GM12878 (cell line): Measurements from ENCODE around the gene SP8. TPM values are rescaled to one million over a fixed set of nuclear protein-coding genes. Genes with fewer than 3 reads are reported as not detected.
A peak's percentile ranks its signal among the peaks of the same experiment; 100 is the strongest.

Source experiments
- ATAC-seq: fragments of 200-7000 bp; cut with Tn5 transposase; 3 replicates; pipeline ENCODE4 v1.9.1; 2020; ENCODE audit warnings: mild to moderate bottlenecking, moderate library complexity
- BruUV-seq: library from RNA; stranded (reverse); fragments of 400-500 nt; replicated peaks from 2 replicates; lab custom pipeline; 2021; lab: Mats Ljungman, UMichigan
- CTCF ChIA-PET: fragments of 300-600 bp; sonication (Branson Sonifier 250); formaldehyde crosslinking; extraction: SDS; loops from one replicate; lab custom pipeline; 2021; ENCODE audit warnings: inconsistent platforms; lab: Yijun Ruan, JAX
- POLR2A ChIA-PET: fragments of 350-600 bp; formaldehyde crosslinking; extraction: SDS; loops from one replicate; lab custom pipeline; 2021; ENCODE audit warnings: inconsistent platforms; lab: Charles Lee
- RAD21 ChIA-PET: fragments of 300-600 bp; sonication (Branson Sonifier 250); formaldehyde crosslinking; loops from one replicate; lab custom pipeline; 2023; ENCODE audit warnings: antibody characterized with exemption; ENCODE audit not compliant: unreplicated experiment; lab: Charles Lee
- SMC1A ChIA-PET: fragments of 300-600 bp; sonication (Branson Sonifier 250); formaldehyde crosslinking; loops from one replicate; lab custom pipeline; 2023; ENCODE audit not compliant: unreplicated experiment, uncharacterized antibody; lab: Charles Lee
- DNase-seq: peaks from one replicate; pipeline ENCODE4 v3.0.0-alpha.2; 2011; ENCODE audit warnings: low read depth, low spot score
- FAIRE-seq: peaks from 3 replicates; lab custom pipeline; 2011; peaks lifted over from hg19 to GRCh38; lab: Jason Lieb, UNC
- H2AFZ ChIP-seq: 2 replicates; pipeline ENCODE4 v1.6.0; 2011; ENCODE audit warnings: low read depth, low read length, control low read depth; ENCODE audit not compliant: control insufficient read depth
- H3K27ac ChIP-seq: 2 replicates; pipeline ENCODE4 v1.5.1; 2011; ENCODE audit warnings: control low read depth; ENCODE audit not compliant: control insufficient read depth, insufficient read depth
- H3K27me3 ChIP-seq, 2 experiments: replicated peaks in 1 of 2; 2 replicates each; pipeline versions ENCODE4 v1.6.0 to v1.6.1; 2011; ENCODE audit warnings: low read length in 1 of 2; ENCODE audit not compliant: control insufficient read depth in 2 of 2, insufficient read depth in 2 of 2
- H3K36me3 ChIP-seq, 2 experiments: 2 replicates each; pipeline ENCODE4 v1.5.1; 2011; ENCODE audit warnings: low read length in 1 of 2; ENCODE audit not compliant: control insufficient read depth in 2 of 2, insufficient read depth in 2 of 2
- H3K4me1 ChIP-seq: 2 replicates; pipeline ENCODE4 v1.6.1; 2011; ENCODE audit warnings: mild to moderate bottlenecking, low read length, moderate library complexity, mixed read lengths; ENCODE audit not compliant: control insufficient read depth, insufficient read depth
- H3K4me2 ChIP-seq: 2 replicates; pipeline ENCODE4 v1.6.0; 2011; ENCODE audit warnings: control low read depth; ENCODE audit not compliant: control insufficient read depth, insufficient read depth
- H3K4me3 ChIP-seq: fragments of 200-600 bp; sonication (generic); 2 replicates; pipeline ENCODE4 v1.5.1; 2016
- H3K79me2 ChIP-seq: 2 replicates; pipeline ENCODE4 v1.6.0; 2011; ENCODE audit warnings: low read length; ENCODE audit not compliant: control insufficient read depth, insufficient read depth
- H3K9ac ChIP-seq: 2 replicates; pipeline ENCODE4 v1.8.0; 2011; ENCODE audit warnings: low read length, control low read depth, mixed read lengths; ENCODE audit not compliant: control insufficient read depth, insufficient read depth
- H3K9me3 ChIP-seq: replicated peaks from 3 replicates; pipeline ENCODE4 v1.5.1; 2011; ENCODE audit warnings: mild to moderate bottlenecking, low read length; ENCODE audit not compliant: control insufficient read depth, insufficient read depth
- H4K20me1 ChIP-seq: 2 replicates; pipeline ENCODE4 v1.6.0; 2011; ENCODE audit not compliant: control insufficient read depth, insufficient read depth
- CREM ChIP-seq: IDR thresholded peaks from 2 replicates; pipeline ENCODE4 v1.6.1; 2014; ENCODE audit warnings: antibody characterized with exemption, low read depth
- IKZF1 ChIP-seq: fragments of 450-650 bp; conservative IDR thresholded peaks from 2 replicates; pipeline ENCODE4 v1.6.1; 2017; ENCODE audit warnings: antibody characterized with exemption, mild to moderate bottlenecking
- IRF5 ChIP-seq: fragments of 450-650 bp; IDR thresholded peaks from 2 replicates; pipeline ENCODE4 v1.6.1; 2017; ENCODE audit warnings: borderline replicate concordance
- ZBTB40 ChIP-seq: fragments of 450-650 bp; IDR thresholded peaks from 2 replicates; pipeline ENCODE4 v1.6.1; 2016; ENCODE audit warnings: mild to moderate bottlenecking, moderate library complexity, borderline replicate concordance
- WGBS: methylation state at CpG from one replicate; pipeline ENCODE4 v1.1.6; 2016; ENCODE audit warnings: low lambda C conversion rate; ENCODE audit not compliant: insufficient replicate concordance, insufficient coverage; ENCODE audit errors: missing lambda C conversion rate; 5-methylcytosine and 5-hydroxymethylcytosine counted together
- in situ Hi-C: fragments of 300-500 bp; cut with MboI; formaldehyde crosslinking; loops from 9 replicates; pipeline ENCODE4 v1.14.3; 2018; ENCODE audit warnings: mixed read lengths
- intact Hi-C: fragments of 100-400 bp; cut with micrococcal nuclease; formaldehyde crosslinking; loops from one replicate; pipeline ENCODE4 v1.14.2; 2022; ENCODE audit not compliant: unreplicated experiment
- polyA plus RNA-seq, 11 experiments: library from polyadenylated mRNA; depleted of rRNA in 4 of 11; unstranded in 6 of 11; stranded (reverse) in 5 of 11; fragments of >200 nt; fragmentation: Nextera tagmentation in 4 of 11; fragmentation: Illumina TruSeq in 1 of 11; extraction: Ambion mirVana in 4 of 11; extraction: Trizol in 1 of 11; gene quantifications; 1 replicate in 1 of 11; 2 replicates in 10 of 11; pipeline versions ENCODE4 v1.2.1 to v1.2.3, GENCODE V29; 2011 to 2016; ENCODE audit warnings: inconsistent platforms in 2 of 11, missing spikeins in 2 of 11, low read depth in 1 of 11
- total RNA-seq, 4 experiments: library from RNA; depleted of rRNA in 3 of 4; stranded (reverse); fragments of >200 nt in 3 of 4; fragmentation: Illumina TruSeq in 1 of 4; extraction: Trizol in 1 of 4; gene quantifications; 2 replicates each; pipeline versions ENCODE4 v1.2.1 to v1.2.3, GENCODE V29; 2013 to 2021

The SP8 gene
- total and polyA plus RNA-seq, 10 of the 15 experiments (the other 5 are each of a cell fraction or from before 2014, with no cell fraction given) = not detected

DNA sequence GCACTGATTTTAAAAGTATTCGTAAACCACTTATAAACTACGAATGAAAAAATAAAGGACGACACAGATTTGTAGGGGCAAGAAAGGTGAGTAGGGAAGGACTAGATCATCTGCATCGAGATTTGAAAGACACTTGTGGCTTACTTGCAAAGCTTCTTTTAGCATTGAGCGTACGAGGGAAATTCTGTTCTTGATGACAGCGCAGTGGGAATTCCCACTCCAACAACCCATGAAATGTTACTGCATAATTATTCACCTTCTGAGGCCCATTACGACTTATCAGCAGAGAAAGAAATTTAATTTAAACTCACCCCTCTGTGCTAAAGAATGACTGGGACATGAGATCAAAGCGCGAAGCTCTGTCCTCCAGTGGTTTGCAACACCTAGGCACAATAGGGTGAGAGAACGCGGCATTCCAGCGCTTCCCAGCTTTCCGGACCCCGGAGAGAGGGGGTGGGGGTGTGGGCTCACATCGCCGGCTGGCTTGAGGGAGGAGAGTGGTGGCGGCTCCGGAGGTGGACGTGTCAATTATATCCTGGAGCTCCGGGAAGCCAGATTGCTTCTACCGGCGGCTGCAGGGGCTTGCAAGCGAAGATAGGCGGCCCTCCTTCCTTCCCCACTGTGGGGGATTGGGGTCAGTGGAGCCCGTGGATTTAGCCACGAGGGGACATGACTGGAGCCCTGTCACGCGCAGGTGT, 10.3 kb downstream of the SP8 start:
- 0 out of 2 replicates have a peak, but pooled peaks have one; percentile 16 for TF ChIP-seq IKZF1
- TF ChIP-seq CREM = no peak
- no peak for TF ChIP-seq ZBTB40
- TF ChIP-seq IRF5 = no peak
- BruUV-seq = no TSS peak
- Histone ChIP-seq H3K36me3 (no peaks in the 10 kb centered on the region), H3K27ac (no peak overlapping the region), H2AFZ (no peak overlapping the region), H3K4me3 (no peak overlapping the region), H3K9ac (no peak overlapping the region), H3K27me3 (peaks cover 3 to 5% of the 10 kb centered on the region in 2 experiments), H3K4me2 (no peak overlapping the region), H3K79me2 (no peaks in the 10 kb centered on the region), H3K4me1 (no peaks in the 10 kb centered on the region), H3K9me3 (no peaks in the 10 kb centered on the region; the same call in 2 of the 3 replicates), H4K20me1 (no peaks in the 10 kb centered on the region)
- intact Hi-C loops = loop anchor here (2.0 kb wide), 1 partner anchor 478 kb away; no protein-coding TSS in a partner anchor
- peak; percentile 52 for ATAC-seq
- CTCF ChIA-PET = interaction anchor here (1.1 to 1.5 kb wide), 5 partner anchors 10 to 794 kb away, joined by 3 to 4 read pairs (median 4); no protein-coding TSS in a partner anchor
- in situ Hi-C loops = loop anchor here (5.0 kb wide), 1 partner anchor 481 kb away; no protein-coding TSS in a partner anchor
- 8% methylated on average over 29 of the region's 29 CpGs for WGBS
- RAD21 ChIA-PET = interaction anchor here (0.8 to 3.0 kb wide), 2 partner anchors 60 to 478 kb away, joined by 3 to 15 read pairs; no protein-coding TSS in a partner anchor
- SMC1A ChIA-PET = interaction anchor here (1.0 to 2.0 kb wide), 3 partner anchors 75 to 478 kb away, joined by 3 to 6 read pairs (median 6); no protein-coding TSS in a partner anchor
- FAIRE-seq = no peak
- POLR2A ChIA-PET = no interaction called here
- DNase-seq = no peak
